Nephron progenitor cell (in vitro differentiated cells): Measurements from ENCODE around the gene RBM19.

ENCODE experiments used
- DNase-seq: peaks from one replicate; pipeline ENCODE4 v3.0.0; 2021
- H3K27ac Mint-ChIP-seq: 2 replicates; pipeline ENCODE4 v1.8.0; 2021; ENCODE audit warnings: mild to moderate bottlenecking, moderate library complexity, mixed read lengths
- H3K27me3 Mint-ChIP-seq: 2 replicates; pipeline ENCODE4 v1.8.0; 2021; ENCODE audit warnings: mild to moderate bottlenecking, low read depth, mixed read lengths; ENCODE audit not compliant: poor library complexity
- H3K36me3 Mint-ChIP-seq: 2 replicates; pipeline ENCODE4 v1.8.0; 2021; ENCODE audit warnings: low read depth, mixed read lengths
- H3K4me1 Mint-ChIP-seq: 2 replicates; pipeline ENCODE4 v1.8.0; 2021; ENCODE audit warnings: mixed read lengths
- H3K4me3 Mint-ChIP-seq: 2 replicates; pipeline ENCODE4 v1.8.0; 2021; ENCODE audit warnings: mild to moderate bottlenecking, moderate library complexity, mixed read lengths
- H3K9me3 Mint-ChIP-seq: 2 replicates; pipeline ENCODE4 v1.8.0; 2021; ENCODE audit warnings: mild to moderate bottlenecking, moderate library complexity, mixed read lengths
- TF ChIP-seq, protein P1 (sequence below): fragments of 200-600 bp; sonication (generic); IDR thresholded peaks from 2 replicates; pipeline ENCODE4 v1.5.0; 2021; ENCODE audit warnings: antibody characterized with exemption

Gene RBM19

DNA sequence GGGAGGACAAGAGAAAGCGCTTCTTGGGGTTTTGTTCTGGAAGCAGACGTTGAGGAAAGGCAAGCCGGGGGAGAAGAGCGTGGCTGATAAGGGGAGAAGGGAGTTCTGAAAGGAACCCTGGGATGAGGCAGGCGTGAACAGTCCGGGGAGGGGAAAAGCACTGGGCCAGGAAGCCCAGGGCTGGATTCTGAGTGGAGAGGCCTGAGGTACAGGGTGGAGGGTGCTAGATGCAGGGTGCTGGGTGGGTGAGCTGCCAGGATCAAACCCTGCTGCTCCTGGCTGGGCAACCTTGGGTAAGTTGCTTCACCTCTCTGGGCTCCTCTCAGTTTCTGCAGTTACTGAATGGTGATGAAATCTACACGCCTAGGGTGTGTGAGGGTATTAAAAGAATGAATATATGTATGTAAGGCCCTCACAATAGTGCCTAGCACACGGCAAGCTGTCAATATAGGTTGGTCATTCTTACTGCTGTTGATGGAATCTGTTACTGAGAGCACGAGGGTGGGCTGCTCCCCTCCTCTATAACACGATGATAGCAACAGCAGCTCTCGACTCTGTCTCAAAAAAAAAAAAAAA is 138.5 kb downstream of the RBM19 start:
- Mint-ChIP-seq H3K4me3 (no peak overlapping the region), H3K9me3 (no peaks in the 10 kb centered on the region), H3K27ac (no peak overlapping the region), H3K4me1 (peaks cover 56% of the 10 kb centered on the region), H3K27me3 (no peaks in the 10 kb centered on the region), H3K36me3 (no peaks in the 10 kb centered on the region)
- TF ChIP-seq, protein P1, sequence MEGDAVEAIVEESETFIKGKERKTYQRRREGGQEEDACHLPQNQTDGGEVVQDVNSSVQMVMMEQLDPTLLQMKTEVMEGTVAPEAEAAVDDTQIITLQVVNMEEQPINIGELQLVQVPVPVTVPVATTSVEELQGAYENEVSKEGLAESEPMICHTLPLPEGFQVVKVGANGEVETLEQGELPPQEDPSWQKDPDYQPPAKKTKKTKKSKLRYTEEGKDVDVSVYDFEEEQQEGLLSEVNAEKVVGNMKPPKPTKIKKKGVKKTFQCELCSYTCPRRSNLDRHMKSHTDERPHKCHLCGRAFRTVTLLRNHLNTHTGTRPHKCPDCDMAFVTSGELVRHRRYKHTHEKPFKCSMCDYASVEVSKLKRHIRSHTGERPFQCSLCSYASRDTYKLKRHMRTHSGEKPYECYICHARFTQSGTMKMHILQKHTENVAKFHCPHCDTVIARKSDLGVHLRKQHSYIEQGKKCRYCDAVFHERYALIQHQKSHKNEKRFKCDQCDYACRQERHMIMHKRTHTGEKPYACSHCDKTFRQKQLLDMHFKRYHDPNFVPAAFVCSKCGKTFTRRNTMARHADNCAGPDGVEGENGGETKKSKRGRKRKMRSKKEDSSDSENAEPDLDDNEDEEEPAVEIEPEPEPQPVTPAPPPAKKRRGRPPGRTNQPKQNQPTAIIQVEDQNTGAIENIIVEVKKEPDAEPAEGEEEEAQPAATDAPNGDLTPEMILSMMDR, result no peak
- DNase-seq, result no peak

DNA sequence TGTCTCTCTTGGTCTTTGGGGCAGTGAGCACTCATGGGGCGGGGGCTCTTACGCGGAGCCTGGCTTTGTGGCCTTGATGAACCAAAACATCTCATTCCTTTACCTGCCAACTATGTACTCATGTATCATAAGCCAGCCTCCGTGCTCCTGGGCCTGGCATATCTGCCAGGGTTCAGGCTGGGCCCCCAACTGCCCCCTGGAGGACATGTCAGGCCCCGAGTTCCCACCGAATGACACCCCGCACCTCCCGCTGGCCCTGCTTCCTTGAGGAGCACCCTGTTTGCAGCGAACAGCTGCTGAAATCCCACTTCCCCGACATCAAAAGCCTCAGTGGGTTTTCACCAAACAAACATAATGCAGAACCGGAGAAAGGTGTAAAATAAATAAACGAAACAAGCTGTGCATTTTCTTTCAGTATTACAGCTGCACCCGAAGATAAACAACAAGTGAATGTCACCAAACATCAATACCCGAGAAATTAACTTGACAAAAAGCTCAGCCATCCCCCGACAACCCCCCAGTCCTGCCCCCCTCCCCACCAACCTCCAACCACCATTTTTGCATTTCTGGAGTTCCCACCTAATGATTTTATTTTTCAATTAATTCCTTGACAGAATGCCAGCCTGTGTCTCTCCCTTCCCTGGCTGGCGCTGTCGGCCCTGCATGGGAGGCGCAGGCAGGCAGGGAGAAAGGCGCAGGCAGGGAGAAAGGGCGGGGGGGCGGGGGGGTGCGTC is 139.2 kb downstream of the RBM19 start:
- peaks cover 49% of the 10 kb centered on the region for H3K4me1 Mint-ChIP-seq
- no peak for DNase-seq
- H3K4me3 Mint-ChIP-seq, result no peak overlapping the region
- no peaks in the 10 kb centered on the region for H3K27me3 Mint-ChIP-seq
- no peaks in the 10 kb centered on the region for H3K9me3 Mint-ChIP-seq
- TF ChIP-seq, protein P1, result no peak
- H3K27ac Mint-ChIP-seq, result no peak overlapping the region
- no peaks in the 10 kb centered on the region for H3K36me3 Mint-ChIP-seq

DNA sequence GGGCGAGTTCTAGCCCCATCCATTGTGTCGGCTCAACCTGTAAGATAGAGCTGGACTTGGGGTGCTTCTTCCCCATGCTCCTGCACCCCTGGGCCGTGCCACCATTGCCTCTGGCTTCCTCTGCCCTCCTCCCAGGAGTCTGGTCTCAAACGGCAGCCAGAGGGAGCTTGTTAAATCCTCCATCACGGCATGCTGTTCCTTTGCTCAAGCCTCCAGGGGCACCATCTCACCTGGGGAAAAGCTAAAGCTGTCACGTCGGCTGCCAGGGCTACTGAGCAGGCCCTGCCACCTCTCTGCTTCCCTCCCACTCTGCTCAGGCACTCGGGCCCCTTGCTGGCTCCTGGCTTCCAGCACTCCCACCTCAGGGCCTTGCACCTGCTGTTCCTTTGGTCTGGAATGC is 140.4 kb downstream of the RBM19 start:
- H3K4me1 Mint-ChIP-seq, result peaks cover 40% of the 10 kb centered on the region
- H3K4me3 Mint-ChIP-seq, result no peak overlapping the region
- H3K27me3 Mint-ChIP-seq, result no peaks in the 10 kb centered on the region
- DNase-seq, result no peak
- TF ChIP-seq, protein P1, result no peak
- H3K9me3 Mint-ChIP-seq, result no peaks in the 10 kb centered on the region
- H3K27ac Mint-ChIP-seq, result no peak overlapping the region
- no peaks in the 10 kb centered on the region for H3K36me3 Mint-ChIP-seq

DNA sequence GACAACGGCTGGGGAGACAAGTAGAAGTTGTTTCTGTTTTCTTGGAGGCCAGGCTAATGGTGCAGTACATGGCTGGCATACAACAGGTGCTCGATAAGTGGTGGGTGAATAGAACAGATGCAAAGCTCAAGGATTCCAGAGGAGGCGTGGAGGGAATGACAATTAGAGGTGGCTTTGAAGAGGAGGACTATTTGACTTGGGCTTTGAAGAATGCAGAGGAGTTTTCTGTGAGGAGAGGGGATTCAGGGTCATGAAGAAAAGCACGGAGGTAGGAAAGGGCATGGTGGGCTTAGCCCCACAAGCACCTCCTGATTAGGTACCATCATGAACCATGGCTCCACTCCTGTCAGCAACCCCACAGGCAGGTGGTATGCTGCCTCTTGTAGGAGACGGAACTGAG is 142.3 kb downstream of the RBM19 start:
- no peak overlapping the region for H3K4me3 Mint-ChIP-seq
- no peak overlapping the region for H3K27ac Mint-ChIP-seq
- H3K27me3 Mint-ChIP-seq, result no peaks in the 10 kb centered on the region
- H3K4me1 Mint-ChIP-seq, result peaks cover 51% of the 10 kb centered on the region
- H3K36me3 Mint-ChIP-seq, result no peaks in the 10 kb centered on the region
- no peaks in the 10 kb centered on the region for H3K9me3 Mint-ChIP-seq
- TF ChIP-seq, protein P1, result no peak
- no peak for DNase-seq

DNA sequence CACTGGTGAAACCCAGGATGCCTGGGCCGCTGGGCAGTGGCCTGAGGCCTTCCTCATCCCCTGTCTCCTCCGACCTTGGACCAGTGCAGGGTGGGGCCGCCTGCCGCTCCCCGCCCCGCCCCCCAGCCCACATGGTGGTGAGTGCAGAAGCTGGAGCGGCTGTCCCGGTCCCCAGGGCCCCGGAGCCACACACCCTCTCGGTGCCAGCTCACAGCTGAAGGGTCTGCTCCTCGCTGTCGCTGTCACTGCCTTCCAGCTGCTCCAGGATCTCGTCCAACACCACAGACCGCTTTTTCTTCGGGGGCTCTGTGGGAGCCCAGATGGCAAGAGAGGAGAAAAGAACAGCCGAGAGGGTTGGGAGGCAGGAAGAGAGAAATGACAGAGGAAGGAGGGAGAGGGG is 143.1 kb downstream of the RBM19 start:
- no peak for DNase-seq
- TF ChIP-seq, protein P1, result no peak
- H3K4me3 Mint-ChIP-seq, result no peak overlapping the region
- H3K36me3 Mint-ChIP-seq, result no peaks in the 10 kb centered on the region
- H3K4me1 Mint-ChIP-seq, result peaks cover 53% of the 10 kb centered on the region
- H3K27ac Mint-ChIP-seq, result peak overlapping the region; percentile 38
- no peaks in the 10 kb centered on the region for H3K9me3 Mint-ChIP-seq
- no peaks in the 10 kb centered on the region for H3K27me3 Mint-ChIP-seq

DNA sequence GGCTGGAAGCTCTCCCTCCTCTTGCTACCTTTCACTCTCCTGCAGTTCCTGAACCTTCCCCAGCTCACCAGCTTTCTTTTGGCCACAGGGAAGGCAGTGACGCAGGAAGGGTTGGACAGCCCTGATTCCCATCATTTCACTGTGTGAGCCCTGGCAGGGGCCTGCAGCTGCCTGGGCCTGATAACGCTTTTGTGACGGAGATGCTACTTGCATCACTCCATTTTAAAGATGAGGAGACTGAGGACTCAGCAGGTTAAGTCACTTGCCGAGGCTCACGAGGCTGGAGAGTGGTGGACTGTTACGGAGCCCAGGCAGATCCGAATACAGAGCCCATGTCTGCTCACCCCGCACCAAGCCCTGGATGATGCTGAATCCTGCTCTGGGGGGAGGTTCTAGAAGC is 145.3 kb downstream of the RBM19 start:
- DNase-seq, result no peak
- H3K9me3 Mint-ChIP-seq, result no peaks in the 10 kb centered on the region
- H3K36me3 Mint-ChIP-seq, result no peaks in the 10 kb centered on the region
- no peak overlapping the region for H3K4me3 Mint-ChIP-seq
- peaks cover 38% of the 10 kb centered on the region for H3K4me1 Mint-ChIP-seq
- H3K27ac Mint-ChIP-seq, result no peak overlapping the region
- TF ChIP-seq, protein P1, result no peak
- peaks cover 3% of the 10 kb centered on the region for H3K27me3 Mint-ChIP-seq
